NCI-H2196 treated with DMSO at 0.1 percent for 48 hours (cell line): ENCODE measurements around the gene ADD3.

ENCODE experiments used
- DNase-seq: peaks from one replicate; lab custom pipeline; 2025; ENCODE audit not compliant: unreplicated experiment; lab: John Stamatoyannopoulos, UW

Gene ADD3

DNA sequence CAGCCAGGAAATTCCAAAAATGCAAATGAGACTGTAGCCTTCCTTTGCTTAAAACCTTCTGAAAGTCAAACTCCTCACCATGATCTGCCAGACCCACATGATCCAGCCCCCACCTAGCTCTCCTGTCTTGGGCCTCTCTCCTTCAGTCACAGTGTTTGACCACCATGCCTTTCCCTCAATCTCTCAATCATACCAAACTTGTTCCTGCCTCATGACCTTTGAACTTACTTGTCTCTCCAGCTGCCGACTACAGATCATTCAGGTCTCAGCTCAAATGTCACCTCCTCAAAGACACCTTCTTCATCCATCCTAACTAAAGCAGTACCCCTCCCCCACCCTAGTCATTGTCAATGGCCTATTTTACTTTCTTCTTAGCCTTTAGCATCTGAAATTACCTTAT is 9.3 kb upstream of the ADD3 start:
- DNase-seq: no peak

DNA sequence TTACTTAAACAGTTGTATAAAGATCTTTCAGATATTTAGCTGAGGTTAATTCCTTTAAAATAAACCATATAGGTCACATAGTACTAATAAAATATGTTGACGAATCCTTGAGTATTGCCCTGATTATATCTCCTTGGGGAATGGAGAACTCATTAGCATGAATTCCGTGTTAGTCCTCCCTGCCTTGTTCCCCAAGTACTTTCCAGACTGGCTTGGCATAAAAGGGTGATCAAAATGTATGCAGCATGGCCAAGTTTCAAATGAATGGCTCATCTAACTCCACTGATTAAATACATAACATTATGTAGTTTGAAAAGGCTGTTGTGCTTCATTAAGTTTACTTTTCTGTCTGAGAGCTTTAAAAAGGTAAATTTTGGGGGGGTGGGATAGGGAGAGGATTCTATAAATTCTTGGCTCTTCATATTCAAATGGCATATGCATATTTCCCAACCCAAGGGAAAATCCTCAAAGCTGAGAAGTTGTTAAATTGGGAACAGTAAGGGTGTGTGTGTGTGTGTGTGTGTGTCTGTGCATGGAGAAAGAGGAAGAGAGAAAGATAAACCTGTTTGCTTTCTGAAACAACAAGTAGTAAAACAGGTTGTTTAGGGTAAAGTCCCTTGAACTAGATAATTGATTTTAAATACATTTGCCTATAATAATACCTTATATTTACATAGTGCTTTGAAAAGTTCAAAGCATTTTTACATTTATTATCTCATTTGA is 4.8 kb upstream of the ADD3 start:
- DNase-seq: no peak

DNA sequence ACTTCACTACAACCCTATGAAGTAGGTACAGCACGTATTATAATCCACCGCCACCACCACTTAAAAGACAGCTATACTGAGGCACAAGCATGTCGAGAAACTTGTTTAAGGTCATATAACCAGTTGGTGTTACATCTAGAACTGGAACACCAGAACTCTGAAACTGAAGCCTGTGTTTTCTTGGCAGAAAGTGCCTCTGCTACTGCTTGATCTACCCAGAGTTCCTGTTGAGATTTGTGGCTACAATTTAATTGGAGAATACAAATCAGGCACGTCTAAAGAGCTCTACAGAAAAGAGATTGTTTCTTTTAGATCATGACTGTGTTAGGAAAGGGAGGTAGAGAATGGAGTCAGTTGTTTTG is 4.3 kb upstream of the ADD3 start:
- DNase-seq: no peak

DNA sequence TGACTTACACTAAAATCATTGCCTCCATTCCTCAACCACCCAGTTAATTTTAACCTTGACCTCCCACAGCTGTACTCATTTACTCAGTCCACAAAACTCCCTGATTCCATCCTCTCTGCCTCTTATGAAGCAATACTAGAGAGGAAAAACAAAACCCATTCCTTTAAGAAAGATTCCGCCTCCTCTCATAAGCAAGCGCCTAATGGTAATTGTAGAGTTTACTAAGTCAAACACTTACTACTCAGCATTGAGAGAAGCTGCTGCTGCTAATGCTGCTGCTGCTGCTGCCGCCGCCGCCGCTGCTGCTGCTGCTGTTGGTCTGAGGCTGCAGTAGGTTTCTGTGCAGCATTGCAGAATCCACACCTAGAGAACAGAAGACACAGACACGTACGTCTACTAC is 2.1 kb upstream of the ADD3 start:
- no peak for DNase-seq

DNA sequence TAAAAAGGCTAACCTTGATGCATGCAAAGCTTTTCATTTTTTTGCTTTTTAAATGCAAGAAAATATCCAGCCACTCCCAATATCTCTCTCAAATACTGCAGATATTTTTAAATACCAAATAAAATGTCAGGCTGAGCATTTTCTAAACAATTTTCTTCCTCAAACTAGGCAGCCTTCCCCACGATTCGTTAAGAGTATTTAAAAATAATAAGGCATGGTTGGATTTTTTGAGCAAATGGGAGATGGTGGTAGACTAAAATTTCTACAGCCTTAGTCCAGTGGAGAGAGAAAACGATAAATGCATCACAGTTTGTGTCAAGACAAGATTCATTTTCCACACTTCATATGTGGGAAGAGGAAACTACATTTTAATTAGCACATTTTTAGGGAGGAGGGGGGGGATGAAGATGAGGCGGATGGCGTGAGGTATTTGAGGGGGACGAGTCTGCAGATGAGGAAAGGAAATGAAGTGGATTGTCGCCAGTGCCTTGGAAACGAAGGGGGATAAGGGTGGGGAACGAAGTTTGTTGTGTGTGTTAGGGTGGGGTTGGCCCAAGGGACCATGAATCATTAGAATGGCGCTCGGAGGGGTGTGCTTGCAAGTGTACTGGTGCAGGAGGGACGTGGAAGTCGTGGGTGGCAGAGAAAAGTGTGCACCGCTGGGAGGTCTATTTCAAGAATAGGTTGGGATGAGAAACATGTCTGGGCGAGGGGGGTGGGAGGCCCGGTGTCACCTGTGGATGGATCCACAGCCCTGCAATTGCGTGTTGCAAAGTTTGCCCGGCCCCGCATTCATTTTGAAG is 1.2 kb upstream of the ADD3 start:
- DNase-seq: no peak

DNA sequence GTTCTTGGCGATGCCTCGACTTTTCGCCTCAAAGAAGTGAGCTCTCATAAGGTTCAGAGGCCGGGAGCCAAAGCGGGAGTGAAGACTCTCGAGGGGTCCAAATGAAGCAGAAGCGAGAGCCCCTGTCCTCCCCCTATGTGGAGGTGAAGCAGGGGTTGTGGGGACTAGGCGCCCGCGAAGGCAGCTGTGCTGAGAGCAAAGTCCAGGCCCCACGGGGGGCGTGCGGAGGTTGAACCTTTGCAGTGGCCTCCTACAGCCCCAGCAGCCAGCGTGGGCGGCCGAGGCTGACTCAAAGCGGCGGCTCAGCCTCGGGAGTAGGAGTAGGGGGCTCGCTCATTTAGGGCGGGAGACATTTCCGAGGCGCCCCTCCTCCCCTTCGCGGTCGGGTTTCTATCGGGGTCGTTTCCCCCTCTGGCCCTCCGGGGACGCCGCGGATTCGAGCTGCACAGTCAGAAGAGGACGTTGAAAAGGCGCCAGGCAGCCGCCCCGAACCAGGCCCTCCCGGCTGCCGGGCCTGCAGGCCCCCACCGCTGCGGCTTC is 553 bp upstream of the ADD3 start:
- no peak for DNase-seq

DNA sequence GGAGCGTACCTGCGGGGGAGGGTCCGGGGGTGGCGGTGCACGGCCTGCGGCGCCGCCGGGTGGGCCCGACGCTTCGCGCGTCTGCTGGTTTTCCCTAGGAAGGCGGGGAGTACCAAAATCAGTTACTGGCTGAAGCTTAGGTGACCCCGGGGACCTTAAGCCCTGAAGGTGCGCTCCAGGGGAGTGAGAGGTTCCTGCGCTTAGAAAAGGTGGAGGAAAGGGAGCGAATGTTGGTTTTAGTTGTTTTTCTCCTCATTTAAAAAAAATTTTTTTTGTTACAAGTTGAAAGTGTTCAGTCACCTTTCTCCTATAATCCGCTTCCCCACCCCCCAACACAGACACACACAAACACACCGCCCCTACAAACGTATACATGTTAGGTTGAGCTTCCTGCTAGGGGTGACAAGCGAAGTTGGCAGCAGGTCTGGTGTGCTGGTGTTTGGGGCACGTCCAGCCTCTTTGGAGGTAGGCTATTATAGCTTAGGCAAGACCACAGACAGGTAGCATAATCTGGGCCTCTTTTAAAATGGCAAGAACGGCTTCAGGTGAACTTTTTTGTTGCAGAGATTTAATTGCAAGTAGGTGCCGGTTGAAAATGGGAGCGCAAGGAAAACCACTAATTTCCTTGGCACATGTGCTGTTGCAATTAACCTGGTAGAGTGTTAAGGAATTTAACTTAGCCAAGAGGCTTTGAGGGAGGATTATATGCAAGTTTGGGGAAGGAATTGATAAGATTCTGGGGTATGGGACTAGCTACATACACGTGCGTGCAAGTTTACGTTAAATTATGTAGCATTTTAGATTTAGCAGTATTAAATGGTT is 945 bp downstream of the ADD3 start:
- no peak for DNase-seq

DNA sequence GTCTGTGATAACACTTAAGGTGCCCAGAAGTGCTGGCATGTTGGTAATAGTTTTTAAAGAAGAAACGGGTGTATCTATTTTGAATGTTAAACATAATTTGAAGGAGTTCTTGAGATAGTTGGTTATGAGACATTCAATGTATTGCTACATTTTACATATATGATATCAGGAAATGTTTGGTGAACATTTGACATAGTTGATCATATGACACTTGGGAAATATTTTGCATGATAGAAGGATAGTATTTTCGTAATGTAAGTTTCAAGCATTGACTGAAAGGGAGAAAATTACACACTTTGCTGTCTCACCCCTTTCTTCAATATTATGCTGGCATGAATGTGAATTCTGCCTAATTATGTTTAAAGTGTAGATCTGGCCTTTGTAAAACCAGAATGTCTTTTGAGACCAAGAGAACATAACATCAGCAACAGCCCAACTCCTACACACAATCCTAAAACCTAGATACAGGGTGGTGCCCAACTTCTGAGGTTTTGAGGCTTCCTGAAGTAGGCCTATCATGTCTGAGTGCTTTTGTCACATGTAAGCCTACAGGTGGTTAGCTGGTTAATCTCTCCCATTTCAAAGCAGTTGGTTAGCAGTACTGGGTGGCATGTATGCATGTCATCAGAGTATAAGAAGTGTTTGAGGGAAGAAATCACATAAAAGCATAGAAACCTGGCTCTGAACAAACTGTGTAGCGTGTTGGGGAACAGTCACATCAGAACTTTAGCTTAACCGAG is 2.1 kb downstream of the ADD3 start:
- DNase-seq: no peak

DNA sequence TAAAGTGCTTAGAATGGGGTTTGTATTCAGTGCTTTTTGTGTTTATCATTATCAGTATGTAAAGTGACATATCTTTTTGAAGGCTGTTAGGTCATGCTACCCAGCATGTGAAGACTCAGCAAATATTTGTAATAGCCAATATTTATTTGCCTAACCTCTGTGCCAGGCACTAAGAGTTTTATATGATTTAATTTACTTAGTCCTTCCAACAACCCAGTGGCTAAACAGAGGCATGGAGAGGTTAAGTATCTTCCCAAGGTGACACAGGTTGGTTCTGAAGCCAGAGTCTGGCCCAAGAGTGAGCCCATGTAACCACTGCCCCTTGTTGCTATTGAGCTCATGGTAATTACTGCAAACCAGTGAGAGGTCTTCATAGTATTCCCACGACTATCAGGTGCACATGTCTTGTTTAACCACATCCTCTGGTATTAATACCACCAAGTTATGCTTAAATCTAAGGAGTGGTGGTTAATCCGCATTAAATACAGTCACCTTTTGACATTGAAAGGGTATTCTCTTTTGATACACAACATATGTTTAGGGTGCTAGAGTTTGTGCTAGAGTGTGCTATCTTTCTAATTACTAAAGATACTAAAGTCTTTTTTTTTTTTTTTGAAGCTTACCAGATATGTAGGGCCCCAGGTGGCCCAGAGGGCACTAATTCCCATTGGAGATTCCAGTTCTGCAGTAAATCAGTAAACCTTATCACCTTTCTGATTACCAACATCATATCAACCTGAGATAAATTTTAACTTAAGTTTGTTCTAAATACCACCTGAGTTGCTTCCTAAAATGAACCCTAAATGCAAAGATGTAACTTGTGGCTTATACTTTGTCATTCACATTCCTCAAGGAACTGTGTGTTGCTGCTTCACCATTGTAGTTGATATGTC is 2.9 kb downstream of the ADD3 start:
- DNase-seq: no peak

DNA sequence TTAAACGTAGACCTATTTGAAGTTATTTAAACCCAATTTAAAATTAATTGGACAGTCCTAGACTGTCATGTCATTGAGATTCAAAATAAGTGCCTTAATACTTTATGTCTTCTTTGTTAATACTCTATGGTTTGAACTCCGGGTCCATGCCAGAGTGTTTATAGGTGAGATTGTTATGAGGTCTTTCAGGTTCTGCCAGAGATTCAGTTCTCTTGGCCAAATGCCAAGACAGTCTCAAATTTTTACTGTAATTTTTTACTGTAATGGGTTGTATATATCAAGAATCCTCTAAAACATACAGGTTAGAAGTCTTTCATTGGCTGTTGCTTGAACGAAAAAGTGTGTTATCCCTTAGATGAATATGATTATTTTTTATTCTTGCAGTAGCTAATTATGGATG is 3.9 kb downstream of the ADD3 start:
- no peak for DNase-seq

DNA sequence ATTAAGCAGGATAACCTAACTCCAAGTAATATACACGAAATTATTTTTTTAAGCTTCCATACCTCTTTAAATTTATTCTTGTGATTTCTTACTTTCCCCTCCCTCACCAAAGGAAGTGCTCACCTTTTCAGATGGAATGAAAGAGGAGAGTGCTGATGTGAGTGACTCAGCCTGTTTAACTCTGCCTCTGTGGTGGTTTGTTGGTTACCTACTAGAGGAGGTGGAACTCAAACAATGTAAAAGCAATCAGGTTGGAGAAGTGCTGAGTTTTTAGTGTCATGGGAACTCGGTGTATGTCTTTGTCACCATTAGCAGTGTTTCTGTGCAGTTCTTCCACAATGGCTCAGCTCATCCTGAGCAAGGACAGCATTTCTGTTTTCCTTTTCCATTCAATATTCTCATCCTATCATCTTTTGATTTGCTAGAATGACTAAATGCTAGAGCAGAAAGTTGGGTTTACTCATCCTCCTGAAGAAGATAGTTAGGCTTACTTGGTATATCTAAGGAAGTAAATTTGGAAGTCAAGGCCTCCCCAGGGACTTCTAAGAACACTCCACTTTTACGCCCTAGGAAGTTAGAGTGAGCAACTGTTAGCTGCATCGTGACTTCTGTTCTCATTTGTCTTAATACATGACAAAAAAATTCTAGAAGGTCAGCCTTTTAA is 6.0 kb downstream of the ADD3 start:
- DNase-seq: no peak

DNA sequence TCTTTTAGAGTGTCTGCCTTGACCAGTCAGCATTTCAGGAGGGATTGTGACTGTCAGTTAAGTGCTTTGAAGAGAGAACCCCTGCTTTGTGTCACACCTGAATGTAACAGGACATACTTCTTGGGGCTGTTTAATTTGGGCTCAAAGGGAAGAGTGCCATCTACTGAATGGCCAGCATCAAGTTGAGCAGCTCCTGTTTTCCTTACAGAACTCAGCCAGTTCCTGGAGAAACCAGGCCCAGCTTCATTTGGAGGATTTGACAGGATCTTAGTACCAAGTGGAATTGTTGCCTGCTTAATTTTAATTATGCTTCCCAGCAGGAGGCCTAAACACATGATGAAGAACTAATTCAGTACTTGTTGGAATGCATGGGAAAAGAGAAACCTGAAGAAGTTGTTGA is 8.3 kb downstream of the ADD3 start:
- no peak for DNase-seq

DNA sequence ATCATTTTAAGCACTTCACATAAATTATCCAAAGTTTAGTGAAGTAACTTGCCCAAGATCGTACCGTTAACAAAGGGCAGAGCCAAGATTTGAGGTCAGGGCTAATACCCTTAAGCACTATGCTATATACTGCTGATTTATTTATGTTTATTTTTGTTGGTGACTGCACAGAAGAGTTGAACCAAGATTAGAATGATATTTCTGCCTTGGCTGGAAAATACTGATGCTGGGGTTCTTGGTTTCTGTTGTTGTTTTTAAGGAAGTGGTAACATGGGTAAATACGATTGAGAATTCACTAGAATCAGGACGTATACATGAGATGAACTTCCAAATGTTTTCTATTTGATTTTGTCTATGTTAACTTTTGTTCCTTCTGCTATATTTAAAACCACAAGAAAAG is 9.3 kb downstream of the ADD3 start:
- DNase-seq: no peak

DNA sequence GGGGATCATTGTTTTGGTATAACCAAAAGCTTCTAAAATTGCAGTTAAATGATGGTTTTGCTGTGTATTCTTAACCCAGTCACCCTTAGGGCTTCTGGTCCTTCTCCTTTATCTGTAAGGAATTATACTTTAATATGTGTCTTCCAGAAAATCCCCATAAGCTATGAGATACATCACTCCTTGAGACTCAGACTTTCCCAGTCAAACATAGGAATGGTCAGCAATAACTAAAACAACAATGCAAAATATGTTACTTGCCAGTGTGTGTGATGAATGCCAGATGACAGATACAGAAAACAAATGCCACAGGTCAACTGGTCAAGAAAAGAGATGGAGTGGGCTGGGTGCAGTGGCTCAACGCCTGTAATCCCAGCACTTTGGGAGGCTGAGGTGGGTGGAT is 10.1 kb downstream of the ADD3 start:
- DNase-seq: no peak

DNA sequence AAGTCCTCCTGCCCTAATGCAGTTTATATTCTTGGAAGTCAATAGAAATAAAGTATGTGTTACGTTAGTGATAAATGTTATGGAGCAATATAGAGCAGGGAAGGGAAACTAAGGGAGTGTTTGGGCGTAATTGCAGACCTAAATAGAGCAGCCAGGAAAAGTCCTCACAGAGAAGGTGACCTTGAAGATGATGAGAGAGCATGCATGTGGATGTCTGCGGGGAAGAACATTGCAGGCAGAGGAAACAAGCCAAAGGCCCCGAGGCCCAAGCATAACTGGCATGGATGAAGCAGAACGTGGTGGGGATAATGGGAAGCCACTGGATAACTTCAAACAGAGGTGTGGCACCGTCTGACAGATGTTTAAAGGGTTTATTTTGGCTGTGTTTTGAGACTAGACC is 12.5 kb downstream of the ADD3 start:
- DNase-seq: no peak

DNA sequence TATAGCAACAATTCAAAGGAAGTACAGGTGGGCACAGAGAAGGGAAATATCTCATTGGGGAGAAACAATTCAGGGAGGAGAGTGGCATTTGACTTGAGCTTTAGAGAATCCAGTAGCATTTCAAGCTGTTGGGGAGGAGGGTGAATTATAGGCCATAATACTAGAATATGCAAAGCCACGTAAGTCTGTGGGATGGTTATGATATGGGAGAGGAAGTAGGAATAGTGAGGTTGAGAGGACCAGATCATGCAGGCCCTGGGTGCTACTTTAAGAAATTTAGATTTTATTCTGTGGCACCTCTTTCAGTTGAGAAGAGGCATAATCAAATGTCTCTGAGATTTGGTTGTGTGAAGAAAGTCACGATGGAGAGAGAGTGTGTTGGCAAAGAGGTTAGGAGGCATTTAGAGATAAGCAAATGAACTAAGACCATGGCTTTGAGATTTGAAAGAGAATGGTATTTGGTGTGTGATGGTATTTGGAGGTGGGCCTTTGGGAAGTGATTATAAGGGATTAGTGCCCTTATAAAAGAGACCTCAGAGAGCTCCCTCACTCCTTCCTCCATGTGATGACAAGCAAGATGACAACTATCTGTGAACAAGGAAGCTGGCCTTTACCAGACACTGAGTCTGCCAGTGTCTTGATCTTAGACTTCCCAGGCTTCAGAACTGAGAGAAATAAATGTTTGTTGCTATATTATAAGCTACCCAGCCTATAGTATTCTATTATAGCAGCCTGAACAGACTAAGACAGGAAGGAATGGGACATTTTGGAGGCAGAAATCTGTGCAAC is 15.1 kb downstream of the ADD3 start:
- DNase-seq: no peak

DNA sequence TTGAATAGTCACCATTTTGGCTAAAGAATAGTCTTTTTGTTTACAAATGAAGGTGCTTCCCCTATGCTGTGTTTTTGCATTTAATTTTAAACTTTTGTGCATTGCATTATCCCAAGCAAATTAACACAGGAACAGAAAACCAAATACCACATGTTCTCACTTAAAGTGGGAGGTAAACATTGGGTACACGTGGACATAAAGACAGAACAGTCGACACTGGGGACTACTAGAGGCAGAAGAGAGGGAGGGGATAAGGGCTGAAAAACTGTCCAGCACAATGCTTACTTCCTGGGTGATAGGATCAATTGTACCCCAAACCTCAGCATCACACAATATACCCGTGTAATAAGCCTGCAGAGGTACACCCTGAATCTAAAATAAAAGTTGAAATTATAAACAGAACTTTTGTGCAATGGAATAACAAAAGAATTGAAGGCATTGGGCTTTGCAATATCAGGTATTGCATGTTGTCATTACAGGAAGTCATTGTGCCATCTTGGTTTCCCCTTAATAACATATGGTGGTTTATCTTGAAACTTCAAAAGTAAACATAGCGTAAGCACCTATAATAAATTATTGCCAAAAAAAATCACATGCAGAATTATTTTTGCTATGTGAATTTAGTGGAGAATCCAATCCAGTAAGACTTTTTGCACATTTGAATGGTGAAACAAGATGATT is 16.1 kb downstream of the ADD3 start:
- no peak for DNase-seq

DNA sequence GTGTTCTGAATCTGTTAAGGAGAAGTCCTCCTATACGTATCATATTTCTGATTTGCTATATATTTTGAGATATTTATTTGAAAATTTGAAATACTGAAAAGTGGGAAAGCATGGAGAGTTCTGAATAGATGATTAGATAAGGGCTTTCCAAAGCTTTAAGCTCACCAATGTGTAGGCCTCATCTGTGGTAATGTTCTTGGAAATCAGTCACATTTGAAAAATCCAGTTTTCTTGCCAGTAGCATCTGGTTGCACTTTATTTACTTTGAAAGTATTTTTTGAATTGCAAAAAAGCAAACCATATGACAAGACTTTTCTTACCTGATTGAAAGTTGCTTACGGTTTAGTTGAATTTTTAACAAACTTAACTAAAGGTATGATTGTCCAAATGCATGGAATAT is 21.7 kb downstream of the ADD3 start:
- DNase-seq: no peak
